HG03469 (cell line): ENCODE measurements around the gene SERTAD1.
"Not testable (repeated sequence)": the region's sequence is repeated elsewhere in the genome, so short reads cannot be mapped to it uniquely, and the experiment has no call there.

Experiments used
- ATAC-seq: cut with Tn5 transposase; IDR thresholded peaks from one replicate; pipeline ENCODE4 v1.9.1; 2021; ENCODE audit warnings: mild to moderate bottlenecking, moderate library complexity, moderate number of reproducible peaks; ENCODE audit not compliant: unreplicated experiment

Gene SERTAD1

DNA sequence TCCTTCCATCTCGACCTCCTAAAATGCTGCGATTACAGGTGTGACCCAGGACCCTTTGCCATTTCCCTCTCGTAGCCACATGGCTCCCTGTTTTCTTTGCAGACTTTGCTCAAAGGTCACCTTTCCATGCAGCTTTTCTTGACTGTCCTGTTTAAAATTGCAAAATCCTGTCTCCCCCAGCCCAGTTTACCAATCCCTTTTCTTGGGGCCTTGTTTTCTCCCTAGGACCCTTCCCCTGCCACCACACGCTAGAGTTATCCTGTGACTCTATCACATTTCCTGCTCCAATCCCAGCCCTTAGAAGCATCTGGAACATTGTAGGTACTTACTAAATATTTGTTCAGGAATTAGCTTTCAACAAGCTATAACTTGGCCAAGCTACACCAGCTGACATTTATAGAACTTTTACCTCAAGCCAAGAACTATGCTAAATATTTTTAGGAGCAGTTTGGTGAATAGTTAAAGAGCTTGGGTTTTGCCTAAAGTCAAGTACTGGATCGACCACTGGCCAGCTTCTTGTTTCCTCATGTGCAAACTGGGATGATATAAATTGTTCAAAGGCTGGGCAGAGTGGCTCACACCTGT, 27.5 kb upstream of the SERTAD1 start:
- ATAC-seq, result no peak

DNA sequence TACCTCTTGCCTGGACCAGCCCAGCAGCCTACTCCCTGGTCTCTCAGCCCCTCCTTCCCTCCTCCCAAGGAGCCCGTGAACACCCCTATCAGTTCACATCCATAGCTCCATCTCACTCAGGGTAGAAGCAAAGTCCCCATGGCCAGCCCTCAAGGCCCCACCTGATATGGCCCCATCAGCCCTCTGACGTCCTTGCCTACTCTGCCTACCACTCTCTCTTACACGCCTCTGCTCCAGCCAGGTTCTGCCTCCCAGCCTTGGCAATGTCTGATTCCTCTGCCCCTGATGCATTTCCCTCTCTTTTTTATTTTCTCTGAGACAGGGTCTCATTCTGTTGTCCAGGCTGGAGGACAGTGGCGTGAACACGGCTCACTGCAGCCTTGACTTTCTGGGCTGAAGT, 26.2 kb upstream of the SERTAD1 start:
- ATAC-seq, result no peak

- no peak for ATAC-seq
These were observed 24.9 kb upstream of the SERTAD1 start for GRCh38 chr19:40450664-40451063.

DNA sequence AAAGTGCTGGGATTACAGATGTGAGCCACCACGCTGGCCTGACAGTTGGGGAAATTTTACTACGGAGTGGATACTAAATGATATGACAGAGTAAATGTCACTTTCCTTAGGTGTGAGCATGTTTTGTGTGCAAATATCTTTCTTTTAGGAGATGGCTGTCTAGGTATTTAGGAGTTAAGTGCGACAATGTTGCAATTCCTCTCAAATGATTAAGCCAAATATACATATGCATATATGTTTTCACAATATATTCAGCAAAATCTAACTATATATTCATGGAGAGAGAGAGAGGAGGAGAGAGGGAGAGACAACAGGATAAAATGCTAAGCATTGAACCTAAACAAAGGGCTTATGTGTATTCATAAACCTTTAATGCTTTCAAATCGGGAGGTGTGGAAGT, 23.7 kb upstream of the SERTAD1 start:
- no peak for ATAC-seq

GRCh38 chr19:40446263-40446784, 20.5 kb upstream of the SERTAD1 start:
- no peak for ATAC-seq

DNA sequence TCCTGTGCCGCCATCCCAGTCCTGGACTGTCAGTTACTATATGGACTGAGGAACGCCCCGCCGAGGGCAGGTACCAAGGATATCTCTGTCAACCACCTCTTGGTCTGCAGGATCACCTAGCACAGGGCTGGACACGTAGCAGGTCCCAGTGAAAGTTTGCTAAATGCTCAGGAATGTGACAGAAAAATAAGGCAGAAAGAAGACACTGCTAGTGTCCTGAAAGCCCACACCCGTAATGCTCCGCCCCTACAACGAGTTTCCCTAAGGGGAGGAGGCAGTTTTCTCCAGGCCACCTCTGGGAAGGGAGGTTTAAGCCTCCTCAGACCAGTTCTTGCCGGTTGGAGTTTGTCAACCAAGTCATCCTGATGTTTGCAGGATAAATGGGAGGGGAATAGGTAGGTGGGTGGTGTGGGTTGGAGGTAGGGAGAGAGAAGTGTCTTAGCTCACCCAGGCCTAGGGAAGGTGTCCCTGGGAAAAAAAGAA, 20.0 kb upstream of the SERTAD1 start:
- ATAC-seq, result no peak

DNA sequence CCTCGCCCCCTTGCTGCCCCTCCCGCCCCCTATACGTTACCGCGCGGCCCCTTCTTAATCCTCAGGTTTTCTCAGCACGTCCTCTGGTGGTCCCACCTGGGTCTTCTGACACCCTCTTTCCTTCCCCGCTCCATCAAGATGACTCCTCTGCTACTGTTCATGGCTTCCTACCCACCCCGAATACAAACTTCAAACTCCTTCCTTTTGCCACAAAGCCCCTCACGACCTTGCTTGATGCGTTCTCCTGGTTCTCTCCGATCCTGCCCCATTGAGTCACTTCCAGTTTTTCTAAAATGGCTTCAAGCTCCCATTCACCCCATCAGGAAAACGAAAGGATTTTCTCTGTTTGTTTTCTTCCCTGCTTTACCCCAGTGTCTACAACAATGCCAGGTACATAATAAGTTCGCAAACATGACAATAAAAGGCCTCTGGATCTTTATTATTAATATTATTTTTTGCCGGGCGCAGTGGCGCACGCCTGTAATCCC, 19.1 kb upstream of the SERTAD1 start:
- ATAC-seq, result no peak

DNA sequence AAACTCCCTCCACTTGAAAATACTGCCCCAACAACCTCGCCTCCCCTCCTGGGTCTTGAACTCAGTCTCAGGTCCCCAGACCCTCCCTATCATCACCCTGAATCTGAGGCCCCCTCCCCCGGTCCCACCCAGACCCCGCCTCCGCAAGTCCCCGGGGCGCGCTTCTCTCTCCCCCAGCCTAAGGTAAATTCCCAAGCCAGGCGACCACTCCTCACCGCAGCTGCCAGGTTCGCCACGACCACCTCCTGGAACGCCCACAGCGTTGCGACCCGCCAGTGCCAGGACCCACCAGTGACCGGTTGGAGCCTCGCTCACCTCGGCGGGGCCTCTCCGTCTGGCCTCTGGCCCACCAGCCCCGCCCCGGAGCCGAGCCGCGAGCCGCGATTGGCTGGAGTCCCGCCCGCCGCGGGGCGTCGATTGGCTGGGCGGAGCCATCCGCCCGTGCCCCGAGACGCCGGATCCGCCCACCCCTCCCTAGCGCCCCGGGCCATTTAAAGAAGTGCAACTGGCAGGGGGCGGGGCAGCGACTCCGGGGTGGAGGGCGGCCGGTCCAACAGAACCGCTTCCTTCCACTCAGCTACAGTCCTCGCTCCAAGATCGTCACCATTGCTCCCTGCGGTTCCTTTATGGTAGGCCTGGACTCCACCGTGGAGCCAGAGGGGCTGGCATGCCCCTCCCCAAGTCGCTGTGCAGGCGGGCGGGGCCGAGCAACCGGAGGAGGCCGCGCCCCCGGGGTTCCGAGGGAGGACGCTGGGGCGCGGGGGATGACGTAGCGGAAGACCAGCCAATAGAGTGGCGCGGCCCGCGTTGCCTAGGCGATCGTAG, 18.4 kb upstream of the SERTAD1 start, which contains the start of gene SERTAD3:
TSS of gene SERTAD3 (minus strand) at position 336 of the 825 bp plus-strand sequence. CDS start 2,255 bp downstream, outside the sequence.
- ATAC-seq, result peak; percentile 47

- peak; percentile 48 for ATAC-seq
These were observed 17.6 kb upstream of the SERTAD1 start for GRCh38 chr19:40443131-40443999.

- no peak for ATAC-seq
These were observed 16.7 kb upstream of the SERTAD1 start for GRCh38 chr19:40442328-40443130.

- no peak for ATAC-seq
These were observed 16.0 kb upstream of the SERTAD1 start for GRCh38 chr19:40441719-40442253.

GRCh38 chr19:40438284-40438683, 12.5 kb upstream of the SERTAD1 start:
- ATAC-seq, result no peak

DNA sequence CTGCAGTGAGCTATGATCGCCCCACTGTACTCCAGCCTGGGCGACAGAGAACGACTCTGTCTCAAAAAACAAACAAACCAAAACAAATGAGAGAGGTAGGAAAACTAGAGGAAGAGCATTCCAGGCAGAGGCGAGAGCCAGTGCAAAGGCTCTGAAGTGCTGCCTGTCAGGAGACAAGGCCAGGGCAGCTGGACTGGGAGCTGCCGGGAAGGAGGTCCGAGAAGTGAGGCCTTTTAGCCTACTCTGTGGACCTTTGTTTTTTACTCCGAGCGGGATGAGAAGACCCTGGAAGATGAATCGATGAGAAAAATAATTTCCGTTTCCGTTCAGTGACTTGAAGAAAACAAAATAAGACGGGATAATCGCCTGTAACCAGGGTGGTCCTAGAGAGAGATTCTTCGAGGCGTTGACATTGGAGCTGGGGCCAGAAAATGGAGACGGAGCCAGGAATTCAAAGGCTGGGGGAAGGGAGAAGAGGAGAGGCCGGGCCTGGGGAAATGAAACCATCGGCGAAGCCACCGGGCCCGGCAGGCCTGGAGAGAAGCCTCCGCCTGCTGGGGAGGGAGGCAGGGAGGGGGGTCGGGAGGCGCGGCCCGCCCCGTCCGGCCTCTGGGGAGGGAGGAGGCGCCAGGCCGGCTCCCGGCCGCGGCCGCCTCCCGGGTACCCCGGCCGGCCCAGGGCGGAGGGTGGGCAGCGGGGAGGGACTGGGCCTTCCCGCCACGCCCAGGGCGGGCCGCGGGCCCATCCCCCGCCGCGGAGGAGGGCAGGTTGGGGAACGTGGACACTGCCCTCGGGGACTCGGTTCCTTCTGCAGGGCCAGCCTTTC, 7.8 kb upstream of the SERTAD1 start:
- no peak for ATAC-seq

- not testable (repeated sequence) for ATAC-seq
These were observed 7.0 kb upstream of the SERTAD1 start for GRCh38 chr19:40432760-40433159.

GRCh38 chr19:40431698-40432097, 5.9 kb upstream of the SERTAD1 start:
- no peak for ATAC-seq

- not testable (repeated sequence) for ATAC-seq
These were observed 4.5 kb upstream of the SERTAD1 start for GRCh38 chr19:40430242-40430641.

DNA sequence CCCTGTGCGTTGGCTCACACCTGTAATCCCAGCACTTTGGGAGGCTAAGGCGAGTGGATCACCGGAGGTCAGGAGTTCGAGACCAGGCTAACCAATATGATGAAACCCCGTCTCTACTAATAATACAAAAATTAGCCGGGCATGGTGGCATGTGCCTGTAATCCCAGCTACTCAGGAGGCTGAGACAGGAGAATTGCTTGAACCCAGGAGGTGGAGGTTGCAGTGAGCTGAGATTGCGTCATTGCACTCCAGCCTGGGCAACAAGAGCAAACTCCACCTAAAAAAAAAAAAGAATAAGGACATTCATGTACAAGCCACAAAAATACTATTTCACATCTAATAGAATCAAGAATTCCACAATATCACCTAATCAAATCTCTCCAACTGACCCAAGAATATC, 2.4 kb upstream of the SERTAD1 start:
- not testable (repeated sequence) for ATAC-seq

- ATAC-seq, result no peak
These were observed 949 bp downstream of the SERTAD1 start for GRCh38 chr19:40424637-40425449.
